Choroid plexus epithelial cell (primary cell): ENCODE results near the gene MFAP5.

Experiments used
- DNase-seq: peaks from one replicate; pipeline ENCODE4 v3.0.0-alpha.2; 2010; ENCODE audit warnings: low read depth
- H3K4me3 ChIP-seq: 2 replicates; pipeline ENCODE4 v1.5.1; 2011; ENCODE audit warnings: low read depth, mild to moderate bottlenecking, control low read depth, low read length, moderate library complexity
- CTCF ChIP-seq: conservative IDR thresholded peaks from 2 replicates; pipeline ENCODE4 v1.5.1; 2011; ENCODE audit warnings: low read depth, mild to moderate bottlenecking, control low read depth, inconsistent platforms, low read length, moderate library complexity

Gene MFAP5

GRCh38 chr12:8664228-8664913, 1.7 kb upstream of the MFAP5 start:
- no peak for DNase-seq
- H3K4me3 ChIP-seq = no peak overlapping the region
- TF ChIP-seq CTCF = no peak

- no peak for TF ChIP-seq CTCF
- no peak for DNase-seq
- H3K4me3 ChIP-seq = no peak overlapping the region
These were observed 875 bp downstream of the MFAP5 start for GRCh38 chr12:8661751-8662150.

- H3K4me3 ChIP-seq = no peak overlapping the region
- no peak for DNase-seq
- no peak for TF ChIP-seq CTCF
These were observed 1.6 kb downstream of the MFAP5 start for GRCh38 chr12:8661016-8661415.

GRCh38 chr12:8658346-8658745, 4.3 kb downstream of the MFAP5 start:
- peak; percentile 26 for DNase-seq
- TF ChIP-seq CTCF = no peak
- H3K4me3 ChIP-seq = no peak overlapping the region

GRCh38 chr12:8655421-8655820, 7.2 kb downstream of the MFAP5 start:
- no peak for DNase-seq
- no peak for TF ChIP-seq CTCF
- H3K4me3 ChIP-seq = no peak overlapping the region

- no peak for TF ChIP-seq CTCF
- H3K4me3 ChIP-seq = no peak overlapping the region
- no peak for DNase-seq
These were observed 13.9 kb downstream of the MFAP5 start for GRCh38 chr12:8648576-8649205.

GRCh38 chr12:8647968-8648367, 14.7 kb downstream of the MFAP5 start:
- no peak overlapping the region for H3K4me3 ChIP-seq
- TF ChIP-seq CTCF = no peak
- DNase-seq = no peak
